GM21515 (cell line): ENCODE measurements around the gene AKT1.

Source experiments
- ATAC-seq: cut with Tn5 transposase; IDR thresholded peaks from one replicate; pipeline ENCODE4 v1.9.1; 2021; ENCODE audit not compliant: unreplicated experiment

The AKT1 gene

DNA sequence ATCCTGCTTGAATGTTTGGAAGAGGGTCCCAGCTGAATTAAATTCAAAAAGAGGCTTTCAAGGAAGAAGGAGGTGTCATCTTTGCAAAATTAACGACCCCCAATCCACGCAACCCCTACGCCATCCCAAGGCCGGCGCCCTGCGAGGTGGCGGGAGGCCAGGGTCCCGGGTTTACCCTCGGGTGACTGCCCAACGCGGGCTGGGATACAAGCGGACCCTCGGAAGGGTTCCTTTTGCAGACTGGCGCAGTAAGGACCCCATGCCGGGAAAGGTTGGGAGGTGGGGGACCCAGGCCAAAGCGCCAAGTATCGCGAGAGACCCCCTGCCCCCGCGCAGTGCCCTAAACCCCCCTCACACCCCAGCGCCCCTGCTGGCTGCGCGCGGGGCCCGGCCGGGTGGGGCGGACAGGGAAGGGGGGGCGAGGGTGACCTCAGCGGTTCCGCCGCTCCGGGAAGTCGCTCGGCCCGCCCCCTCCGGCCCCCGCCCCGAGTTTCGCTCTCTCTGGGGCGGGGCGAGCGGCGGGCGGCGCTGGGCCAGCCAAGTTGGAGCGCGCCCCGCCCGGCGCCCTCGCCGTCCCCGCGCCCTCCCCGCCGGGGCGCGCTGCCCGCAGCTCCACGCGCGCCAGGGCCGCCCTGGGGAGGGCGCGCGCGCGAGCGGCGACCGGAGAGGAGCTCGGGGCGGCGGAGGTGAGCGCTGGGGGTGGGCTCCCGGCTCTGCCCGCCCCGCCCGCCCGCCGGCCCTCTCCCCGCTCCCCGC is 4.6 kb upstream of the AKT1 start:
- peak; percentile 43 for ATAC-seq

DNA sequence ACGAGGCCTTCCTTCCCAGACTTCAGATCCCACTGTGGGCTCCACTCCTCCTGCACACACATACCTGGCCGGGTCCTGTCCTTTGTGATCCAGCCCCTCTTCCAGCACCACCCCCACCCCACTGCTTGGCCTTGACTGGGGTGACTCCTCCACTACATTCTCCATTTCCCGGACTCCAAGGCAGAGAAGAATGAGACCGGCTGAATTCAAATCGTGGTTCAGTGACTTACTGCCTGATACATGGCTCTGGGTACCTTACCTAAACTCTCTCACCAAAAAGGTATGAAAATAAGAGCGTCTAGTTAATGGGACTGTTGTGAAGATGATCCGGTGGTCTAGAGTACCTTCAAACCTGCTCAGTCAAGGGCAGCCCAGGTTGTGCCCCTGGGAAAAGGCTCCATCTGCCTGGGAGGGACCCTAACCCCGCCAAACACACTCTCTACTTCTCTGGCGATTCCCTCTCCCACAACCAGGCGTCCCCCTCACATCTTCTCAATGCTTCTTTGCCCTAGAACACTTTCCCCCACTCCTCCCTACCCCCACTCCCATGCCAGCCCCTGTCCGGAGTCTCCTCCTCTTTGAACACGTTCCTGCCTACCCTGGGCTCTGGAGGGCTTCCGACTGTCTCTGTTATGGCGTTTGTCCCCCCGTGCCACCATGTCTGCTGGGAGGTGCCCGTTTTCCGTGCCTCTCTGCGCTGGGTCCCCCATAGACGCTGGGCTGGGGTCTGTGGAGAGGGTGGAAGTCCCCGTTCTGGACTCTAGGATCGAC is 3.9 kb upstream of the AKT1 start:
- no peak for ATAC-seq

DNA sequence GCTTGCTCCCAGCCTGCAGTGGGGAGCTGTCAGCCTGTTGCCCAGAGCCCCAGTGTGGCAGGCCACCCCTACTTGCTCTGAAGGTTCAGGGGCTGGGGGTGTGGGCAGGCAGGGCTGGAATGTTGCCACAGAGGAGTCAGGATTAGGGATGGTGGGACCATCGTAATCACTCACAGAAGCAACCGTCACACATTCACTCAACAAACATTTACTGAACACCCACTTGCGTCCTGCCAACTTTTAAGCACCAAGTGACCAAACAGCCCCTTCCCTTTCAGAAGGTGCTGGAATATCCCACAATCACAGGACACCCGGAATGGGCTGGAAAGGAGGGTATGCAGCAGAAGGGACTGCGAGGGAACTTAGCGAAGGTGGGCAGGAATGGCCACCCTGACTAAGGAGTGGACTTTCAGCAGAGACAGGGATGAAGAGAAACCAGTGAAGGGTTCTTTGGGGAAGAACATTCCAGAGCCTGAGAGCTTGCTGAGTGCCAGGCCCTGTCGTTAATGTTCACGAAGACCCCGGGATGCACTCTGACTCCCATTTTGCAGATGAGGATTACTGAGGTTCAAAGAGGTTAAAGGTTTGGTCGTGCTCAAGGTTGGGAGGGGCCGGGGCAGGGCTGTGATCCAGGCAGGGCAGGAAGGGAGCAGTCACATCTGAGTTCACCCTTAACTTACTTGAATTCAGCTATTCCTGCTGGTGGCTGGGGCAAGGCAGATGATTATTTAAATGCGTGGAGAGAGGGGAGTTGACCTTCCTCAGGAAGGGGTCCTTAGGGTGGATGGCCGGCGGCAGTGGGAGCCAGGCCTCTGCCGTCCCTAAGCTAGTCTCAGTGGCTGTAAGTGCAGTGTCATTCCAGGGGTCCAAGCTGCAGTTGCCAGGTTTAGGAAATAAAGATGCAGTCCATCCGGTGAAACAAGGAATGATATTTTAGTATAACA is 3.0 kb upstream of the AKT1 start:
- ATAC-seq = no peak

DNA sequence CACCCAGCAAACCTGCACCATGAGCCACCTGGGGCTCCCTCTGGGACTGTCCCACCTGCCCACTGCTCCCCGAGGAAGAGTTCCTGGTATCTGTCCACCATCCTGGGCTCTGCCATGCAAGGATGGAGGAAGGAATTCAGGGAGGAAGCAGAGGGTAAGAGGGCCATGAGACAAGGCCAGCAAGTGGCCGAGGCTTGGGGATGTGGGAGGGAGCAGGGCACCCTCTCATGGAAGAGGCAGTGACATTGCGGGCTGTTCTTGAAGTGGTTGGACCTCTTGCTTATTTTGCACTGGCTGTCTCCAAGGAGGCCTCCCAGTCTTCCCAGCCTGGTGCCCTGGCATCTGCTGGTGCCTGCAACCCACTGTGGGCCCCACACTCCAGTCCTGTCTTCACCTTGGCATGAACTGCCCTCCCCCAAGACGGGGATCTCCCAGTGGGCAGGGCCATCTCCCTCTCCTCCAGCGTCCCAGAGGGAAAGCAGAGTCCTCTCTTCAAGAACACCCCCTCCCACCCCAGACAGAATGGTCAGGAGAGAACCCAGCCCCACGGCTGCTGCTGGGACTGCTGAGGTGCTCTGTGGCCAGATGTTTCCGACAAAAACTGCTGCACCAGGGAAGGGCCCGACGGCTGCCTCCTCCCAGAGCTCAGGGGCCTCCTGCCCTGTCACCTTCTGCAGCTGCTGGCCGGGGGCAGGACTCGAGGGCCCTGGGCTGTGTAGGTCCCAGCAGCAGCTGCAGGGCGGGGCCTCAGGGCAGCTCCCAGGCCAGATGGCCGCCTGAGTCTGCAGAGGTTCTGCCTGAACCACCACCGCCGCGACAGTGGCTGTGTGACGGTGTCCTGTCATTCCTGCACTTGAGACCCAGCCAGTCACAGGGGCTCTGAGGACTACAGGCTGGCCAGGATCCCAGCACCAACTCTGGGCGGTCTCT is 1.8 kb upstream of the AKT1 start:
- ATAC-seq = no peak

GRCh38 chr14:104796687-104797081 is 1.1 kb upstream of the AKT1 start:
- ATAC-seq = no peak

GRCh38 chr14:104795781-104796686 is 486 bp upstream of the AKT1 start:
- no peak for ATAC-seq

DNA sequence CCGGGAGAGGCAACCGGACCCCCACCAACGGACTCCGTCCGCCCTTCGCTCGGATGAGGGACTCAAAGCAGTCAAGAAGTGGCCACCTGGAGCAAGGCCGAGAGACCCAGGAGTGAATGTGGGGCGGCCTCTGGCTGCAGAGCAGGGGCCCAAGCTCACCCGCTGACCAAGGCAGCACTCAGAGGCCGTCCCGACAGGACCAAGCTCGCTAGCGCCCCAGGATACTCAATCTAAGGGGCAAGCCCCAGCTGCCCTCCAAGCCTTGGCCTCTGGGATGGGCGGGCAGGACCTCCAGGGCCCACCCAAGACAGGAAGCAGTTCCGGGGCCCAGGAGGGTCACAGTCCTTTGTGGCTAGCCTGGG is 936 bp downstream of the AKT1 start:
- ATAC-seq = no peak

- no peak for ATAC-seq
Observed at GRCh38 chr14:104794099-104794498, 1.4 kb downstream of the AKT1 start.

- ATAC-seq = no peak
Observed at GRCh38 chr14:104793703-104793959, 1.9 kb downstream of the AKT1 start.

DNA sequence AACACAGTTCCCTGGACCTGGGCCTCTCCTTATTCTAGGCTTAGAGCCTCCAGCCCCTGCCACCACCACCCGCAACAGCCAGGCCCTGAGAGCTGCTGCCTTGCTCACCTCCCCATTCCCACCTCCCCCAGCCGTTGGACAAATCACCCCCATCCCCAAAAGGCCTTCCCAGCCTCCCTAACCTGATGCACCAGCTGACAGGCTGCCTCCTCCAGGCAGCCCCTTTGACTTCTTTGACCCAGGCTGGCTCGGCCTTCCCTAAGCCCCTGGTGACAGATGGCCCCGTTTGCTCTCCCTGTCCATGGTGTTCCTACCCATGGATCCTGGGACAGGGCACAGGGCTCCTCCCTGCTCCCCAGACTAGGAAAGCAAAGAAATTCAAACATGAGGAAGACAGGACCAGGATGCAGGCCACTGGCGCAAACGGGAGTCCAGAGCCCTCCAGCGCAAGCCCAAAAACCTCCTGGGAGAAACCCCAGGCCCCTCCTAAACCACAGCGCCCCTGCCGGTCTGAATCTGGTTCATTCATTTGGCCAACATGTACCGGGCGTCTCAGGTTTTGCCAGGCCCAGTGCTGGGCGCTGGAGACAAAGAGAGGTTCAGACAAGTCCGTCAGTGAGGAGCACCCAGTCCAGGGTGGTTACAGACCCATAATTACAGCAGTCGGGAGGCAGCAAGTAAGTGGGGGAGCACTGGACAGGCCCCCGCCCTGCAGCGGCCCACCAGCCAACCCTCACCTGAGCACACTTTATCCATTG is 2.4 kb downstream of the AKT1 start:
- ATAC-seq = no peak

DNA sequence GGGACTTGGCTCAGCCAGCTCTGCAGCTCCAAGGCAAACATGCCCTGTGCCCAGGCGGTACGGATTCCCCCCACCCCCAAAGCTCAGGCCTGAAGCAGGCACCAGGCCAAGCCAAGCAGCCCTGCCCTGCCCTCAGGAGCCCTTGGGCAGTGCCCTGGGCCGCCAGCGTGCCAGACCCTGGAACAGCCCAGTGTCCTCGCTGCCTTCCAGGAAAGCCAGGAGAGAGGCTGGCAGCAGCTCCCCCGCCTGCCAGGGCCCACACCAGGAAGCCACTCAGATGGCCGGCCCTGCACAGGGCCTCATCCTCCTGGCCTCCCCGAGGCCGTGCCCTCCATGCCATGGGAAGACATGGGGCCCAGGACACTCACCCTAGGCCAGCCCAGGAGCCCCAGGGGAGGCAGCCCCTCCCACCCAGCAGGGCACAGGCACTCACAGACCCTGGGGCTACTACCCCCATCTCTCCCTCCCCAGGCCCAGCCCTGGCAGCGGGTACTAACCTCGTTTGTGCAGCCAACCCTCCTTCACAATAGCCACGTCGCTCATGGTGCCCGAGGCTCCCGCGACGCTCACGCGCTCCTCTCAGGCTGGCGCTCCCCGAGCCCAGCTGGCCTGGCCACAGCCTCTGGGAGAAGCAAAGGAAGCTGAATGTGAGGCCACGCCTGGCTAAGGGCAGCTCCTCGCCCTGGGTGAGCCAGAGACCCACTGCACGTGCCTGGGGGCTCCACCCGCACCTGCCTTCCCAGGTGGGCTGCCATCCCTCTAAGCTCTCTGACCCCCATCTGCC is 3.3 kb downstream of the AKT1 start:
- ATAC-seq = no peak

DNA sequence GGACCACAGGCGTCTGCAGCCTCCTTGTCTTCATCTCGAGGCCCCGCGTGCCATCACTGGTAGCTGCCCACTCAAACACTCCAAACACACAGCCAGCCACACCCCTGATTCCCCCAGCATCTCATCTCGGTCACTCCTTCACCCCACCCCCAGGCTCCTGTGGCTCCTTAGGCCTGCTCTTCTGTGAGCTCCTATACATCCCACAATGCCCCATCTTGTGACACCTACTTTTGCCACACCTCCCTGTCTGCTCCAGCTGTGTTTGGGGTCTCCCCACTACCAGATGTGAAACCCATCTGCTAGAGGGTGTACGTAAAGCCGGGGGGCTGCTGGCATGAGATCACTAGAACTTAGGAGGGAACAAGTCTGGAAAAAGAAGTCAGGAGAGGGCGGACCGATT is 4.1 kb downstream of the AKT1 start:
- no peak for ATAC-seq

DNA sequence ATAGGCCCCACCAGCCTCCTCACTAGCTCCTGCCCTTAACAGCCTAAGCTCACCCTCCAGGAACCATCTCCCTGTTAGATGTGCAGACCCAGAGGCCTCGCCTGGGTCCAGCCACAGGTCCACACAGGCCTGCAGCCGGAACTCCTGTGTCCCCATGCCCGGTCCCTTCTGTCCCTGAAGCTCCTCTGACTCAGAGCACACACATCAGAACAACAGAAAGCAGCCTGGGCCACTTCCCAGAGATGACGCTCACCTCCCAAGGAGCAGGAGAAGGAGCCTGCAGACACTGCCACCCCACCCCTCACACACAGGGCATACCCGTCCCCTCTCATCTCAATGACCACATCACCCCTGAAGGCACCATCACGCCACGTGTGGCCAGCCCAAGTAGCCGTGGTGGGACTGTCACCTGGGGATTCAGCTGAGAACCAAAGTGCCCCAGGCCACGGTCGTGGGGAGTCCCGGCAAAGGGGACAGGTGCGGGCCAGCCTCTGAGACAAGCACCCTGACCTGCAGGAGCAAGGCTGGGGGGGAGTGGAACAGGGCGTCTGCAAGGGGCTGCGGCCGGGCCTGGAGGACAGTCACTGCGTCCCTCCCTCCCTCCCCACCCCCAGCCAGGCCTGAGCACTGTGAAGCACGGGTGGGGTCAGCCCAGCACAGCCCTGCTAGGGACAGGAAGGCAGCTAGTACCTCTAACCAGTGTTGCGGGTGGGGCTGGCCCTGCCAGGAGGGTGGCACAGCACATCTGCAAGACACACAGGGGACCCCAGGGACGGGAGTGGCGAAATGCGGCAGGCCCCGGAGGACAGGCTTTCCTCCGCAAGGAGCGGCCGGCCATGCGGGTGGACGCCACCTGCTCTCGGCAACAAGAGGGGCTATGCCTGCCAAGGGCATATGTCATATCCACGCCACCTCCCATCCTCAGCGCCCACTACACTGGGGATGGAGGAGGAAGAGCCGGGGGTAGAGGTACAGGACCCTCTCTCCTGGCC is 5.5 kb downstream of the AKT1 start:
- ATAC-seq = no peak

GRCh38 chr14:104788873-104789663 is 6.5 kb downstream of the AKT1 start:
- no peak for ATAC-seq

GRCh38 chr14:104788161-104788818 is 7.3 kb downstream of the AKT1 start:
- no peak for ATAC-seq

- no peak for ATAC-seq
Observed at GRCh38 chr14:104787736-104788135, 7.8 kb downstream of the AKT1 start.
